Astrocyte (in vitro differentiated cells and primary cell): ENCODE measurements around the gene NOC2L.

Experiments used
- EZH2 ChIP-seq: IDR thresholded peaks from 2 replicates; pipeline ENCODE4 v1.6.1; 2012; ENCODE audit warnings: mild to moderate bottlenecking, low read length, inconsistent platforms; ENCODE audit not compliant: insufficient read depth
- TF ChIP-seq, protein P1 (sequence below): IDR thresholded peaks from 2 replicates; pipeline ENCODE4 v1.5.1; 2011; ENCODE audit warnings: low read depth, mild to moderate bottlenecking, inconsistent platforms, low read length, moderate library complexity; ENCODE audit not compliant: insufficient read depth

DNA sequence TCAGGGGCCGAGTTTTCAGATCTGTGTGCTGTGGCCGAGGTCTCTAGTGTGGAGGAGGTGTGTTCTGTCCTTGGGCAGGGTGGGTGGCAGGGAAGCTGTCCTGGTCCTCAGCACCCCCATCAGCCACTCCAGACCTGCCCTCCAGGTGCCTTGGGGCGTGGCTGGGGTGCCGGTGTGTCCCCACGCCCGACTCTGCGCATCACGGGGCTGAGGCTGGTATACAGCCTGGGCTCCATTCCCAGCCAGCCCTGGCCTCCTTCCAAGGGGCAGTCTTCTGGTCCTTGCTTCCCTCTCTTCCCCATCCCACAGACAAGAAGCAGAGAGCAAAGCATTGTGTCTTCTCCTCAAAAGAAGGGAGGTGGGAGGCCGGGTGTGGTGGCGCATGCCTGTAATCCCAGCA, 31.3 kb downstream of the NOC2L start:
- TF ChIP-seq EZH2, result no peak
- TF ChIP-seq, protein P1, sequence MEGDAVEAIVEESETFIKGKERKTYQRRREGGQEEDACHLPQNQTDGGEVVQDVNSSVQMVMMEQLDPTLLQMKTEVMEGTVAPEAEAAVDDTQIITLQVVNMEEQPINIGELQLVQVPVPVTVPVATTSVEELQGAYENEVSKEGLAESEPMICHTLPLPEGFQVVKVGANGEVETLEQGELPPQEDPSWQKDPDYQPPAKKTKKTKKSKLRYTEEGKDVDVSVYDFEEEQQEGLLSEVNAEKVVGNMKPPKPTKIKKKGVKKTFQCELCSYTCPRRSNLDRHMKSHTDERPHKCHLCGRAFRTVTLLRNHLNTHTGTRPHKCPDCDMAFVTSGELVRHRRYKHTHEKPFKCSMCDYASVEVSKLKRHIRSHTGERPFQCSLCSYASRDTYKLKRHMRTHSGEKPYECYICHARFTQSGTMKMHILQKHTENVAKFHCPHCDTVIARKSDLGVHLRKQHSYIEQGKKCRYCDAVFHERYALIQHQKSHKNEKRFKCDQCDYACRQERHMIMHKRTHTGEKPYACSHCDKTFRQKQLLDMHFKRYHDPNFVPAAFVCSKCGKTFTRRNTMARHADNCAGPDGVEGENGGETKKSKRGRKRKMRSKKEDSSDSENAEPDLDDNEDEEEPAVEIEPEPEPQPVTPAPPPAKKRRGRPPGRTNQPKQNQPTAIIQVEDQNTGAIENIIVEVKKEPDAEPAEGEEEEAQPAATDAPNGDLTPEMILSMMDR, result no peak
